Peyer's patch (tissue), 4 donors: Measurements from ENCODE around the gene NIBAN1.

Source experiments
- POLR2A ChIP-seq, 2 donors: fragments of 450-650 bp; IDR thresholded peaks; one replicate each; pipeline ENCODE4 v1.5.1; 2017; ENCODE audit warnings: antibody characterized with exemption in 2 of 2, mild to moderate bottlenecking in 2 of 2, moderate library complexity in 2 of 2
- TF ChIP-seq, protein P1 (sequence below), 6 experiments: fragments of 450-650 bp in 4 of 6; fragments of 200-600 bp in 2 of 6; sonication (generic) in 1 of 6; IDR thresholded peaks; one replicate each; pipeline ENCODE4 v1.5.1; 2017 to 2019; ENCODE audit warnings: antibody characterized with exemption in 6 of 6, mild to moderate bottlenecking in 3 of 6, moderate library complexity in 1 of 6

DNA sequence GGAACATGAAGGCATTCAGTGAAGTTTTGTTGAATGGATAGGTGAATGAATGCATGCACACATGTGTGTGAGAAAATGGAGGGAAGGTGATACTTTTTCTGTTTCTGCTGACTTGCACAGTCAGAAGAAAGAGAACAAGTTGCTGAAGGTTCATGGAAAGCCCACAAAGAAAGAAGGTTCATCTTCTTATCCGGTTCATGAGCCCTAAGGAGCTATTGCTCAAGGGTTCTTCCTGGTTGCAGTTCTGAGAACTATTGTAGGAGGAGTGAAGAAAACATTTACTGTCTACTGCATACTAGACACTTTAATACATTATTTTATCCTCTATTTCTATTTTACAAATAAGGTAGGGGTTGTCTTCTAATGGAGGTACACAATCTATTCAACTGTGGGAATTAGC, 13.4 kb upstream of the NIBAN1 start:
- no peak for TF ChIP-seq POLR2A (IDR thresholded peaks at IDR 0.05)
- TF ChIP-seq, protein P1, sequence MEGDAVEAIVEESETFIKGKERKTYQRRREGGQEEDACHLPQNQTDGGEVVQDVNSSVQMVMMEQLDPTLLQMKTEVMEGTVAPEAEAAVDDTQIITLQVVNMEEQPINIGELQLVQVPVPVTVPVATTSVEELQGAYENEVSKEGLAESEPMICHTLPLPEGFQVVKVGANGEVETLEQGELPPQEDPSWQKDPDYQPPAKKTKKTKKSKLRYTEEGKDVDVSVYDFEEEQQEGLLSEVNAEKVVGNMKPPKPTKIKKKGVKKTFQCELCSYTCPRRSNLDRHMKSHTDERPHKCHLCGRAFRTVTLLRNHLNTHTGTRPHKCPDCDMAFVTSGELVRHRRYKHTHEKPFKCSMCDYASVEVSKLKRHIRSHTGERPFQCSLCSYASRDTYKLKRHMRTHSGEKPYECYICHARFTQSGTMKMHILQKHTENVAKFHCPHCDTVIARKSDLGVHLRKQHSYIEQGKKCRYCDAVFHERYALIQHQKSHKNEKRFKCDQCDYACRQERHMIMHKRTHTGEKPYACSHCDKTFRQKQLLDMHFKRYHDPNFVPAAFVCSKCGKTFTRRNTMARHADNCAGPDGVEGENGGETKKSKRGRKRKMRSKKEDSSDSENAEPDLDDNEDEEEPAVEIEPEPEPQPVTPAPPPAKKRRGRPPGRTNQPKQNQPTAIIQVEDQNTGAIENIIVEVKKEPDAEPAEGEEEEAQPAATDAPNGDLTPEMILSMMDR (IDR thresholded peaks at IDR 0.05), result no peak
